ENCODE data around the gene EIF2AK3.

Gene EIF2AK3

DNA sequence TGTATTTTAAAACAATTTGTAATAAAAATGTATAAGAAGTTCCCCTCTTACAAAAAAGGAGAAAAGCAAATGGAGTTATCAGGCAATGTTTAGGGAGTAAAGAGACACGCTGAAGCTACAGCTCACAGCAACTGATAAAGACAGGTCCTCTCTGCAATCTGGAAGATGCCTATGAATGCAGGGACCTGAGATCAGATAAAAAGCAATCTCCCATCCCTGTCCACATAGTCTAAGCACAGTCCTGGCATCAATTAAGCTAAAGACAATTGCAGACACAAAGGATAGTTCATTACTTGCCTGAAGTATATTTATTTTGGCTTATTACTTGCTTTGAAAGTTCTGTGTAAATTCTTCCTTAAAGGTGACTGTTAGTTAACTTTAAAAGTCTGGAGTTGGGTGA lies 5.0 kb downstream of the EIF2AK3 start:
- H3K36me3 ChIP-seq: no peaks in the 10 kb centered on the region
- no peak overlapping the region for H3K27ac ChIP-seq
- no peaks in the 10 kb centered on the region for H3K27me3 ChIP-seq (ENCODE audit: insufficient read depth, low read depth, severe bottlenecking)
- no peaks in the 10 kb centered on the region for H3K9me3 ChIP-seq (ENCODE audit: severe bottlenecking)
- no peak for DNase-seq
- TF ChIP-seq, protein P1, sequence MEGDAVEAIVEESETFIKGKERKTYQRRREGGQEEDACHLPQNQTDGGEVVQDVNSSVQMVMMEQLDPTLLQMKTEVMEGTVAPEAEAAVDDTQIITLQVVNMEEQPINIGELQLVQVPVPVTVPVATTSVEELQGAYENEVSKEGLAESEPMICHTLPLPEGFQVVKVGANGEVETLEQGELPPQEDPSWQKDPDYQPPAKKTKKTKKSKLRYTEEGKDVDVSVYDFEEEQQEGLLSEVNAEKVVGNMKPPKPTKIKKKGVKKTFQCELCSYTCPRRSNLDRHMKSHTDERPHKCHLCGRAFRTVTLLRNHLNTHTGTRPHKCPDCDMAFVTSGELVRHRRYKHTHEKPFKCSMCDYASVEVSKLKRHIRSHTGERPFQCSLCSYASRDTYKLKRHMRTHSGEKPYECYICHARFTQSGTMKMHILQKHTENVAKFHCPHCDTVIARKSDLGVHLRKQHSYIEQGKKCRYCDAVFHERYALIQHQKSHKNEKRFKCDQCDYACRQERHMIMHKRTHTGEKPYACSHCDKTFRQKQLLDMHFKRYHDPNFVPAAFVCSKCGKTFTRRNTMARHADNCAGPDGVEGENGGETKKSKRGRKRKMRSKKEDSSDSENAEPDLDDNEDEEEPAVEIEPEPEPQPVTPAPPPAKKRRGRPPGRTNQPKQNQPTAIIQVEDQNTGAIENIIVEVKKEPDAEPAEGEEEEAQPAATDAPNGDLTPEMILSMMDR (IDR thresholded peaks at IDR 0.05; ENCODE audit: low read depth, low read length): no peak
- no peak overlapping the region for H3K4me3 ChIP-seq (ENCODE audit: low read depth, low read length)

- TF ChIP-seq, protein P1 (IDR thresholded peaks at IDR 0.05; ENCODE audit: low read depth, low read length): no peak
- DNase-seq: no peak
- H3K27me3 ChIP-seq (ENCODE audit: insufficient read depth, low read depth, severe bottlenecking): no peaks in the 10 kb centered on the region
- no peak overlapping the region for H3K27ac ChIP-seq
- no peak overlapping the region for H3K4me3 ChIP-seq (ENCODE audit: low read depth, low read length)
- H3K36me3 ChIP-seq: no peaks in the 10 kb centered on the region
- no peaks in the 10 kb centered on the region for H3K9me3 ChIP-seq (ENCODE audit: severe bottlenecking)
These were observed 5.8 kb downstream of the EIF2AK3 start for GRCh38 chr2:88621432-88621831.

GRCh38 chr2:88620015-88620414 lies 7.2 kb downstream of the EIF2AK3 start:
- TF ChIP-seq, protein P1 (IDR thresholded peaks at IDR 0.05; ENCODE audit: low read depth, low read length): no peak
- no peaks in the 10 kb centered on the region for H3K36me3 ChIP-seq
- H3K4me3 ChIP-seq (ENCODE audit: low read depth, low read length): no peak overlapping the region
- DNase-seq: no peak
- no peaks in the 10 kb centered on the region for H3K9me3 ChIP-seq (ENCODE audit: severe bottlenecking)
- H3K27ac ChIP-seq: no peak overlapping the region
- H3K27me3 ChIP-seq (ENCODE audit: insufficient read depth, low read depth, severe bottlenecking): no peaks in the 10 kb centered on the region

DNA sequence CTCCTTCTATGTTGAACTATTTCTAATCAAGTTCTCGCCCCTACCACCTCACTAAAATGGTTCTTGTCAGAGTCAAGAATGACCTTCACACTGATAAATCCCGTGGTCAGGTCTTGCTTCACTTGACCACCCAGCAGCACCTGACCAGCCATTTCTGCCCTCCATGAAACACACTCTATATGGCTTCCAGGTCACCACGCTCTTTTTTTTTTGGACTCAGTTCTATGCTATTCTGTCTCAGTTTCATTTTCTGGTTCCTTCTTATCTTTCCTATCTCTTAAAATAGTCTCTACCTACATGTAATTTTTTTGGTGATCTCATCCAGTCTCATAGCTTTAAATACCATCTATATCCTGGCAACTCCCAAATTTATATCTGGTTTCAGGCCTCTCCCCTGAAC lies 11.4 kb downstream of the EIF2AK3 start:
- H3K4me3 ChIP-seq (ENCODE audit: low read depth, low read length): no peak overlapping the region
- no peaks in the 10 kb centered on the region for H3K36me3 ChIP-seq
- no peaks in the 10 kb centered on the region for H3K27me3 ChIP-seq (ENCODE audit: insufficient read depth, low read depth, severe bottlenecking)
- no peak for DNase-seq
- TF ChIP-seq, protein P1 (IDR thresholded peaks at IDR 0.05; ENCODE audit: low read depth, low read length): no peak
- H3K27ac ChIP-seq: no peak overlapping the region
- no peaks in the 10 kb centered on the region for H3K9me3 ChIP-seq (ENCODE audit: severe bottlenecking)

GRCh38 chr2:88614497-88615157 lies 12.6 kb downstream of the EIF2AK3 start:
- DNase-seq: no peak
- H3K4me3 ChIP-seq (ENCODE audit: low read depth, low read length): no peak overlapping the region
- no peak overlapping the region for H3K27ac ChIP-seq
- TF ChIP-seq, protein P1 (IDR thresholded peaks at IDR 0.05; ENCODE audit: low read depth, low read length): no peak
- H3K9me3 ChIP-seq (ENCODE audit: severe bottlenecking): no peaks in the 10 kb centered on the region
- no peaks in the 10 kb centered on the region for H3K27me3 ChIP-seq (ENCODE audit: insufficient read depth, low read depth, severe bottlenecking)
- no peaks in the 10 kb centered on the region for H3K36me3 ChIP-seq

DNA sequence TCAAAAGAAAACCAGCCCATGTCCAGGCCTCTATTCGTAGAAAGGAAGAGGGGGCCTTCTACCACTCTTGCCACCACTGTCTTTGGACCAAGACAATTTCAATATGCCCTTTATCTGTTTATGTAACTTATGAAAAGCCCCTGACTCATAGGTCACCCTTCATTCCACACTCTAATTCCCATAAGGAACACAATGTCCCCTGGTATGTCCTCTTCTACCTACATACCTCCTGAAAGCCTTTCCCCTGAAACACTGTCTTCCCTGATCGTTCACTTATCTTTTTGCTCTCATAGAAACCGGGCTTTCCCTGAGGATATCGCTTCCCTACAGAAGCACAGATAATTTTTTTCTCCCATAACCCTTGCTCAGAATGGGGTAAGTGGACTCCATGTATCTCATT lies 13.3 kb downstream of the EIF2AK3 start:
- TF ChIP-seq, protein P1 (IDR thresholded peaks at IDR 0.05; ENCODE audit: low read depth, low read length): no peak
- no peaks in the 10 kb centered on the region; the same call in 1 of the 2 replicates for H3K36me3 ChIP-seq
- H3K4me3 ChIP-seq (ENCODE audit: low read depth, low read length): no peak overlapping the region
- DNase-seq: no peak
- H3K27ac ChIP-seq: 0 out of 2 replicates have a peak overlapping the region, but pooled peaks have one; percentile 4
- H3K9me3 ChIP-seq (ENCODE audit: severe bottlenecking): no peaks in the 10 kb centered on the region
- no peaks in the 10 kb centered on the region for H3K27me3 ChIP-seq (ENCODE audit: insufficient read depth, low read depth, severe bottlenecking)

Measured in WERI-Rb-1 (cell line).